ENCODE measurements around the gene HRC. TPM values are rescaled to one million over a fixed set of nuclear protein-coding genes. Genes with fewer than 3 reads are reported as not detected.

HRC gene
- total RNA-seq, 1 donor from 2014 or later: 0.47 TPM

- DNase-seq: peak; percentile 77
These were observed 40.4 kb downstream of the HRC start for GRCh38 chr19:49114630-49115363.

GRCh38 chr19:49113762-49114629, 41.2 kb downstream of the HRC start, which contains the start of gene LIN7B:
LIN7B (plus strand) TSS chr19:49114370; CDS start chr19:49114405, 35 bp downstream.
- peak; percentile 50 for DNase-seq

GRCh38 chr19:49111218-49111998, 43.8 kb downstream of the HRC start:
- no peak for DNase-seq

- DNase-seq: no peak
These were observed 44.6 kb downstream of the HRC start for GRCh38 chr19:49110567-49110966.

GRCh38 chr19:49109569-49110233, 45.5 kb downstream of the HRC start:
- DNase-seq: no peak

- DNase-seq: no peak
These were observed 46.1 kb downstream of the HRC start for GRCh38 chr19:49109051-49109450.

GRCh38 chr19:49107625-49108459, 47.4 kb downstream of the HRC start:
- no peak for DNase-seq

- peak; percentile 28 for DNase-seq
These were observed 48.5 kb downstream of the HRC start for GRCh38 chr19:49106648-49107135.

GRCh38 chr19:49104229-49104864, 50.8 kb downstream of the HRC start:
- no peak for DNase-seq

- DNase-seq: no peak
These were observed 51.7 kb downstream of the HRC start for GRCh38 chr19:49103331-49104085.

GRCh38 chr19:49102303-49102702, 52.9 kb downstream of the HRC start:
- no peak for DNase-seq

Other genes starting within 250 kb of the HRC start
- gene DHDH, start 221.7 kb downstream of the HRC start, total RNA-seq: not detected
- 12.5 TPM for gene BAX, start 200.5 kb downstream of the HRC start, total RNA-seq
- gene FTL, start 190.1 kb downstream of the HRC start, total RNA-seq: 677 TPM
- 14.2 TPM for gene GYS1, start 162.1 kb downstream of the HRC start, total RNA-seq
- 81.4 TPM for gene RUVBL2, start 161.5 kb downstream of the HRC start, total RNA-seq
- gene LHB, start 138.3 kb downstream of the HRC start, total RNA-seq: not detected
- gene CGB3, start 131.1 kb downstream of the HRC start, total RNA-seq: not detected
- gene CGB2, start 123.5 kb downstream of the HRC start, total RNA-seq: not detected
- gene CGB1, start 118.5 kb downstream of the HRC start, total RNA-seq: not detected
- gene CGB5, start 111.5 kb downstream of the HRC start, total RNA-seq: not detected
- gene CGB8, start 106.3 kb downstream of the HRC start, total RNA-seq: not detected
- not detected for gene CGB7, start 97.6 kb downstream of the HRC start, total RNA-seq
- not detected for gene NTF4, start 90.6 kb downstream of the HRC start, total RNA-seq
- under 0.01 TPM for gene KCNA7, start 82.7 kb downstream of the HRC start, total RNA-seq
- gene SNRNP70, start 69.9 kb downstream of the HRC start, total RNA-seq: 112 TPM
- gene LIN7B, start 41.0 kb downstream of the HRC start, total RNA-seq: 28.7 TPM
- 0.47 TPM for gene C19orf73, start 36.3 kb downstream of the HRC start, total RNA-seq
- 35.9 TPM for gene PPFIA3, start 35.9 kb downstream of the HRC start, total RNA-seq
- 4.7 TPM for gene TRPM4, start 2.4 kb upstream of the HRC start, total RNA-seq
- not detected for gene SLC6A16, start 169.8 kb upstream of the HRC start, total RNA-seq
- gene CD37, start 180.0 kb upstream of the HRC start, total RNA-seq: 1.1 TPM
- 10.0 TPM for gene TEAD2, start 207.0 kb upstream of the HRC start, total RNA-seq
- 2.2 TPM for gene DKKL1, start 208.5 kb upstream of the HRC start, total RNA-seq
- gene KASH5, start 232.9 kb upstream of the HRC start, total RNA-seq: not detected

Data from occipital lobe (tissue), 2 donors.